GM18517 (cell line): ENCODE measurements around the gene ZNF214.

Experiments
- ATAC-seq: cut with Tn5 transposase; IDR thresholded peaks from one replicate; pipeline ENCODE4 v1.9.1; 2021; ENCODE audit warnings: mild to moderate bottlenecking, moderate library complexity; ENCODE audit not compliant: unreplicated experiment

Gene ZNF214

GRCh38 chr11:7020183-7020917, at the start of gene ZNF214, which contains the start of gene NLRP14:
Gene ZNF214, minus strand, starts transcription at chr11:7020346. Its CDS starts 17,511 bp downstream, at chr11:7002835.
Gene NLRP14, plus strand, starts transcription at chr11:7020479. Its CDS starts 18,108 bp downstream, at chr11:7038587.
- ATAC-seq: no peak

- no peak for ATAC-seq
These were observed 42.4 kb upstream of the ZNF214 start for GRCh38 chr11:7062534-7062933.

- ATAC-seq: no peak
These were observed 40.7 kb upstream of the ZNF214 start for GRCh38 chr11:7060868-7061267.

GRCh38 chr11:7057641-7058040, 37.5 kb upstream of the ZNF214 start:
- no peak for ATAC-seq

GRCh38 chr11:7056828-7057513, 36.8 kb upstream of the ZNF214 start:
- no peak for ATAC-seq

- no peak for ATAC-seq
These were observed 30.0 kb upstream of the ZNF214 start for GRCh38 chr11:7050191-7050590.

- ATAC-seq: no peak
These were observed 26.5 kb upstream of the ZNF214 start for GRCh38 chr11:7046474-7047175.

GRCh38 chr11:7034019-7034418, 13.9 kb upstream of the ZNF214 start:
- no peak for ATAC-seq

GRCh38 chr11:7032692-7033091, 12.5 kb upstream of the ZNF214 start:
- ATAC-seq: no peak

GRCh38 chr11:7031471-7031871, 11.3 kb upstream of the ZNF214 start:
- ATAC-seq: no peak

- no peak for ATAC-seq
These were observed 10.7 kb upstream of the ZNF214 start for GRCh38 chr11:7030836-7031235.

GRCh38 chr11:7028141-7028540, 8.0 kb upstream of the ZNF214 start:
- no peak for ATAC-seq

- ATAC-seq: no peak
These were observed 1.2 kb upstream of the ZNF214 start for GRCh38 chr11:7021318-7021717.

GRCh38 chr11:7019500-7020182, 505 bp downstream of the ZNF214 start:
- ATAC-seq: no peak

GRCh38 chr11:7016011-7016410, 4.1 kb downstream of the ZNF214 start:
- no peak for ATAC-seq

- ATAC-seq: no peak
These were observed 6.0 kb downstream of the ZNF214 start for GRCh38 chr11:7014118-7014517.

GRCh38 chr11:7004482-7004881, 15.7 kb downstream of the ZNF214 start:
- no peak for ATAC-seq

GRCh38 chr11:6995703-6996102, 24.4 kb downstream of the ZNF214 start:
- no peak for ATAC-seq

GRCh38 chr11:6992457-6993417, 27.4 kb downstream of the ZNF214 start:
- no peak for ATAC-seq

- no peak for ATAC-seq
These were observed 28.1 kb downstream of the ZNF214 start for GRCh38 chr11:6992026-6992425.
